Pancreas (tissue), 10 donors: ENCODE results near the gene SORCS2. TPM values are rescaled to one million over a fixed set of nuclear protein-coding genes. Genes with fewer than 3 reads are reported as not detected.

Experiments used
- ATAC-seq, 4 donors: fragments of 200-7000 bp; cut with Tn5 transposase; one replicate each; pipeline versions ENCODE4 v1.8.0 to v1.9.1; 2020; ENCODE audit warnings: mild to moderate bottlenecking in 4 of 4, moderate library complexity in 4 of 4
- DNase-seq, 6 donors: peaks; one replicate each; pipeline ENCODE4 v3.0.0-alpha.2; 2020
- FAIRE-seq: peaks from 2 replicates; lab custom pipeline; 2012; peaks lifted over from hg19 to GRCh38; lab: Jason Lieb, UNC
- H3K27ac ChIP-seq, 4 donors: fragments of 200-600 bp; sonication (generic); 1 replicate in 3 of 4; 2 replicates in 1 of 4; pipeline versions ENCODE4 v1.5.0 to v1.8.0; 2020
- H3K27me3 ChIP-seq, 4 donors: fragments of 200-600 bp; one replicate each; pipeline ENCODE4 v1.8.0; 2021
- H3K36me3 ChIP-seq, 3 donors: fragments of 200-600 bp; sonication (generic) in 1 of 3; one replicate each; pipeline versions ENCODE4 v1.5.0 to v1.8.0; 2020 to 2021
- H3K4me1 ChIP-seq, 3 donors: fragments of 200-600 bp; one replicate each; pipeline ENCODE4 v1.8.0; 2021
- H3K4me3 ChIP-seq, 4 donors: fragments of 200-600 bp; sonication (generic) in 2 of 4; one replicate each; pipeline versions ENCODE4 v1.5.0 to v1.8.0; 2020 to 2021
- H3K9me3 ChIP-seq, 4 donors: fragments of 200-600 bp; one replicate each; pipeline ENCODE4 v1.8.0; 2021
- WGBS, 2 donors: extraction: QIAGEN DNeasy Blood & Tissue Kit; methylation state at CpG; one replicate each; pipeline ENCODE4 v1.1.7; 2013; 5-methylcytosine and 5-hydroxymethylcytosine counted together
- intact Hi-C, 3 donors: fragments of 100-400 bp; cut with DNase I; formaldehyde crosslinking; loops; one replicate each; pipeline versions ENCODE4 v1.11.1 to v1.14.2; 2022
- polyA plus RNA-seq, 2 donors: library from polyadenylated mRNA; stranded (reverse); fragments of 200-250 nt; gene quantifications; one replicate each; pipeline ENCODE4 v1.2.3, GENCODE V29; 2013
- total RNA-seq, 6 donors: library from RNA; stranded (reverse); fragmentation: NEBNext Ultra II Directional in 4 of 6; extraction: Animal tissue kit (Norgen Biotek cat#: 25700) in 4 of 6; gene quantifications; one replicate each; pipeline versions ENCODE4 v1.2.1 to v1.2.4, GENCODE V29; 2021 to 2023
- TF ChIP-seq, protein P1 (sequence below), 4 donors: fragments of 200-600 bp; sonication (generic) in 3 of 4; IDR thresholded peaks; one replicate each; pipeline versions ENCODE4 v1.5.0 to v1.8.0; 2021; ENCODE audit warnings: antibody characterized with exemption in 4 of 4
- donor health status: healthy with polysubstance abuse.
- donor health status: DM: no; HTN: no; CAD: no; lungs with moderate emphysema.
- donor health status: DM: no; HTN: no; CAD: no.
- donor health status: control.
- donor health status: control.
- donor health status: Bipolar disorder and iron deficiency.
- donor health status: DM: yes; HTN: yes; CAD: no.
- donor health status: DM: no; HTN: no; CAD: no.
- donor health status: DM: no; HTN: no; CAD: no.
- donor health status: DM: yes; HTN: yes; CAD: no.

SORCS2 gene
- total and polyA plus RNA-seq, 8 donors: 0.14 to 1.7 (median 0.42) TPM

DNA sequence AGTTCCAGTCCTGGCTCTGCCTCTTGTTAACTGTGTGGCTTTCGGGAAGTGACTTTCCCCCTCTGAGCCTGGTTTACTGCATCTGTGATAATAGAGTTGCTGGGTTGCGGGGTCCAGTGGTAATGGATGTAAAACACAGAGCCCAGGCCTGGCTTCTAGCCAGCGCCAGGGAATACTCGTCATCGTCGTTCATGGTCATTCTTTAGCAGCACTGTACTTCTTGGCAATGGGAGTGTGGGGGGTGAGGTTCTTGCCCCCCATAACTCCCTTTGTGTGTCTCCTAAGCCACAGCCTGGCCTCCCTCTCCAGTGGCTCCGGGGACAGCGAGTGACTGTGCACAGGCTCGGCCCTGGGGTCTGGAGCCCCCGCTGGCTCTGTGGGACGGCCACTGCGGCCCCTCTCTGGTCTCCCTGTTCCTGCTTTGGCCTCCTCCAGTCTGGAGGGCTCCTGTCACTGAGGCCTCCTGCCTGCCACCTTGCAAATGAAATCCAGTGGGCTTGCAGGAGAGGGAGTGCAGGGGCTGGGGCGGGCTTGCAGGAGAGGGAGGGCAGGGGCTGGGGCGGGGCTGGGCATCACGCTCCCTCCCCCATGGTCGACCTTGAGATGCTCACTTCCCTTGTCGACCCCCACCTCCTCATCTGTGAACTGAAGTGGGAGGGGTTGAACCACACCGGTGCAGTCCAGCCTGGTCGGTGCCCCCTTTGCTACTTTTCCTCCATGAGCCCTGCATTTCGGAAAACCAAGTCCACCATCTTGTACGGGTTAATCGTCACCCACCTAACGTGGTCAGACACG lies 229.2 kb downstream of the SORCS2 start:
- Histone ChIP-seq H3K27ac (no peak overlapping the region), H3K4me1 (no peaks in the 10 kb centered on the region), H3K9me3 (no peaks in the 10 kb centered on the region), H3K36me3 (no peaks in the 10 kb centered on the region), H3K4me3 (no peak overlapping the region), H3K27me3 (no peaks in the 10 kb centered on the region)
- intact Hi-C loops: no loop called here
- TF ChIP-seq, protein P1, sequence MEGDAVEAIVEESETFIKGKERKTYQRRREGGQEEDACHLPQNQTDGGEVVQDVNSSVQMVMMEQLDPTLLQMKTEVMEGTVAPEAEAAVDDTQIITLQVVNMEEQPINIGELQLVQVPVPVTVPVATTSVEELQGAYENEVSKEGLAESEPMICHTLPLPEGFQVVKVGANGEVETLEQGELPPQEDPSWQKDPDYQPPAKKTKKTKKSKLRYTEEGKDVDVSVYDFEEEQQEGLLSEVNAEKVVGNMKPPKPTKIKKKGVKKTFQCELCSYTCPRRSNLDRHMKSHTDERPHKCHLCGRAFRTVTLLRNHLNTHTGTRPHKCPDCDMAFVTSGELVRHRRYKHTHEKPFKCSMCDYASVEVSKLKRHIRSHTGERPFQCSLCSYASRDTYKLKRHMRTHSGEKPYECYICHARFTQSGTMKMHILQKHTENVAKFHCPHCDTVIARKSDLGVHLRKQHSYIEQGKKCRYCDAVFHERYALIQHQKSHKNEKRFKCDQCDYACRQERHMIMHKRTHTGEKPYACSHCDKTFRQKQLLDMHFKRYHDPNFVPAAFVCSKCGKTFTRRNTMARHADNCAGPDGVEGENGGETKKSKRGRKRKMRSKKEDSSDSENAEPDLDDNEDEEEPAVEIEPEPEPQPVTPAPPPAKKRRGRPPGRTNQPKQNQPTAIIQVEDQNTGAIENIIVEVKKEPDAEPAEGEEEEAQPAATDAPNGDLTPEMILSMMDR (IDR thresholded peaks at IDR 0.05): no peak
- peak in 2 of 6 donors; percentile 5 to 46 for DNase-seq
- no peak for ATAC-seq
- no peak for FAIRE-seq
- WGBS, 2 donors: 57 to 66% methylated on average over 23 to 24 of the region's 24 CpGs

DNA sequence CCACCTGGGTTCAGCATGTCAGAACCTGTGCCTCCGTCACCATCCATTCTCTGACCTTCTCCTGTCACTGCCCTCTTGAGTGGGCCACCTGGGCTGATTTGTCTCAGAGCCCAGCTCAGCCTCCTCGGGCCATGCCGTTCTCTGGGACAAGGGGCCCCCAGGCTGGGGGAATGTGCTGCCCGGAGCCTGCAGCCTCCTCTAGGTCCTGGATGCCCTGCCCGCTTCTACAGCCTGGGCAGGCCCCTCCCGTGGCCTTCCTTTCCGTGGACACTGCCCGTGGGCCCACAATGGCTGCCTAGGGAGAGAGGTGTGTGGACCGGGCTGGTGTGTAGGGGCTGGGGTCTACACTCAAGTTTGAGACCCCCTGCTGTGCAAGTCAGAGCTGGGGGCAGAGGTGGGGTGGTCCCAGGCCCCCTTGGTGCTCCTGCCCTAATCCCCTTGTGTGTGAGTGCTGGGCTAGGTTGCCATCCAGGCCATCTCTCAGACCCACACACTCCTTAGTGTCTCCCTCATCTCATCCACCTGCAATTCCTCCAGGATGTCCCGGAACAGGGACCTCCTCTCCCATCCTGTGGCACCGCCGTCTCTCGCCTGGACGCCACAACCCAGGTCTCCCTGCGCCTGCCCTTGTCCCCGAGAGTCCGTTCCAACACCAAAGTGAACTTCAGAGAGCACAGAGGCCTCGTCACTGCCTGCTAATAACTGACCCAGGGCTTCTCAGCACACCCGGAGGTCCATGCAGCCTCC lies 230.0 kb downstream of the SORCS2 start:
- WGBS, 2 donors: 74% methylated on average over 19 of the region's 19 CpGs
- DNase-seq: peak in 3 of 6 donors; percentile 4 to 47 (median 32)
- no peaks in the 10 kb centered on the region for H3K4me1 ChIP-seq
- no peak overlapping the region for H3K4me3 ChIP-seq
- ATAC-seq: no peak
- TF ChIP-seq, protein P1 (IDR thresholded peaks at IDR 0.05): no peak
- H3K9me3 ChIP-seq: no peaks in the 10 kb centered on the region
- no peaks in the 10 kb centered on the region for H3K27me3 ChIP-seq
- FAIRE-seq: no peak
- H3K36me3 ChIP-seq: no peaks in the 10 kb centered on the region
- intact Hi-C loops: no loop called here
- H3K27ac ChIP-seq: no peak overlapping the region

DNA sequence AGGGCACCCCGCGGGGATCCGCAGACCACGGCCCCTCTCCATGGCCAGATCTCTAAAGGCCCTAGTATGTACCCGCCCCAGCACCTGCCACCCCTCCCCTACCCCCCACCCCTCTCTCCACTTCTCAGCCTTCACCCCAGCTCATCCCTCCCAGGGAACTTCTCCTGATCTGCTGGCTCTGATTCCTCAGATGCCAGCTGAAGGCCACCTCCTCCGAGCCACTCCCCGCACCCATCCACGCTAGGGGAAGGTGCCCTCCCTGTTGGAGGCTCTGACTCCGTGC lies 230.5 kb downstream of the SORCS2 start:
- TF ChIP-seq, protein P1 (IDR thresholded peaks at IDR 0.05): no peak
- 76 to 80% methylated on average over 9 of the region's 9 CpGs for WGBS, 2 donors
- FAIRE-seq: no peak

DNA sequence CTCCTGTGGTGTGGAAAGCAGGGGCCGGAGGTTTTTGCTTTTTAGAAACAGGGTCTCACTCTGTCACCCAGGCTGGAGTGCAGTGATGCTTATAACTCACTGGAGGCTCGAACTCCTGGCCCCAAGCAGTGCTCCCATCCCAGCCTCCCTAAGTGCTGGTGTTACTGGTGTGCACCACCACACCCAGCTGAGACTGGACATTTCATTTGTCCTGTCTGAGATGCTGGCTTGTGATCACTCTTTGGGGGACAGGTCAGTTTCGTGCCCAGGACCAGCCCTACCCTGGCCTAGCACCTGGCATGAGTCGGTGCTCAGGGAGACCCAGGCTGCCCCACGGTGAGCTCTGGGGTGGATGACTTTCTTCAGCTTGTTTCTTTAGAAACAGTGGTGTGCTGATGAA lies 231.1 kb downstream of the SORCS2 start:
- WGBS, 2 donors: 57 to 67% methylated on average over 5 of the region's 5 CpGs
- Histone ChIP-seq H3K4me1 (no peaks in the 10 kb centered on the region), H3K36me3 (no peaks in the 10 kb centered on the region), H3K27ac (no peak overlapping the region), H3K27me3 (no peaks in the 10 kb centered on the region), H3K4me3 (no peak overlapping the region), H3K9me3 (no peaks in the 10 kb centered on the region)
- TF ChIP-seq, protein P1 (IDR thresholded peaks at IDR 0.05): no peak
- FAIRE-seq (no peak), ATAC-seq (no peak), DNase-seq (peak in 2 of 6 donors; percentile 3 to 20)
- intact Hi-C loops: no loop called here

More for the DNA sequence above, 230.5 kb downstream of the SORCS2 start:
- H3K9me3 ChIP-seq: no peaks in the 10 kb centered on the region
- H3K4me1 ChIP-seq: no peaks in the 10 kb centered on the region
- H3K27me3 ChIP-seq: no peaks in the 10 kb centered on the region
- no peak overlapping the region for H3K4me3 ChIP-seq
- intact Hi-C loops: no loop called here
- no peaks in the 10 kb centered on the region for H3K36me3 ChIP-seq
- no peak for ATAC-seq
- DNase-seq: peak in 2 of 6 donors; percentile 8 to 36
- H3K27ac ChIP-seq: no peak overlapping the region
